Left lobe of liver (tissue), 2 donors: ENCODE results near the gene ZGRF1. TPM values are rescaled to one million over a fixed set of nuclear protein-coding genes. Genes with fewer than 3 reads are reported as not detected.
"Not testable (repeated sequence)": the region's sequence is repeated elsewhere in the genome, so short reads cannot be mapped to it uniquely, and the experiment has no call there.

ENCODE experiments used
- ATAC-seq: fragments of 200-7000 bp; cut with Tn5 transposase; one replicate; pipeline ENCODE4 v1.9.1; 2020; ENCODE audit warnings: mild to moderate bottlenecking, moderate library complexity
- DNase-seq: peaks from one replicate; pipeline ENCODE4 v3.0.0-alpha.2; 2020; ENCODE audit warnings: low spot score
- total RNA-seq: library from RNA; stranded (reverse); gene quantifications from one replicate; pipeline ENCODE4 v1.2.1, GENCODE V29; 2021
- donor health status: DM: no; HTN: no; CAD: no; lungs with moderate emphysema.
- donor health status: DM: no; HTN: yes; CAD: no.

The ZGRF1 gene
- total RNA-seq, 1 donor from 2014 or later, result 1.7 TPM

- ATAC-seq (no peak), DNase-seq (no peak)
These were observed 74.3 kb downstream of the ZGRF1 start for GRCh38 chr4:112562254-112562879.

- ATAC-seq, result no peak
- DNase-seq, result no peak
These were observed 76.6 kb downstream of the ZGRF1 start for GRCh38 chr4:112560084-112560483.

- no peak for ATAC-seq
- DNase-seq, result no peak
These were observed 77.7 kb downstream of the ZGRF1 start for GRCh38 chr4:112559053-112559452.

- ATAC-seq (no peak), DNase-seq (no peak)
These were observed 78.9 kb downstream of the ZGRF1 start for GRCh38 chr4:112557676-112558411.

GRCh38 chr4:112554271-112554670, 82.4 kb downstream of the ZGRF1 start:
- not testable (repeated sequence) for ATAC-seq

GRCh38 chr4:112552668-112553067, 84.0 kb downstream of the ZGRF1 start:
- DNase-seq, result no peak
- ATAC-seq, result no peak

More at GRCh38 chr4:112554271-112554670, 82.4 kb downstream of the ZGRF1 start:
- DNase-seq, result not testable (repeated sequence)

- ATAC-seq (no peak), DNase-seq (no peak)
These were observed 86.0 kb downstream of the ZGRF1 start for GRCh38 chr4:112550728-112551127.

GRCh38 chr4:112546476-112546875, 90.2 kb downstream of the ZGRF1 start:
- DNase-seq (no peak), ATAC-seq (no peak)

GRCh38 chr4:112545346-112545745, 91.4 kb downstream of the ZGRF1 start:
- no peak for DNase-seq
- no peak for ATAC-seq

- DNase-seq, result no peak
- ATAC-seq, result no peak
These were observed 96.0 kb downstream of the ZGRF1 start for GRCh38 chr4:112540695-112541094.

- no peak for ATAC-seq
- no peak for DNase-seq
These were observed 100.6 kb downstream of the ZGRF1 start for GRCh38 chr4:112536123-112536522.

- DNase-seq (no peak), ATAC-seq (no peak)
These were observed 104.4 kb downstream of the ZGRF1 start for GRCh38 chr4:112532267-112532666.

GRCh38 chr4:112531146-112531545, 105.6 kb downstream of the ZGRF1 start:
- DNase-seq (no peak), ATAC-seq (no peak)

- no peak for ATAC-seq
- DNase-seq, result no peak
These were observed 110.6 kb downstream of the ZGRF1 start for GRCh38 chr4:112526061-112526460.

- peak; percentile 90 for ATAC-seq
These were observed 112.8 kb downstream of the ZGRF1 start for GRCh38 chr4:112523764-112524505.

GRCh38 chr4:112523008-112523721, 113.5 kb downstream of the ZGRF1 start:
- no peak for ATAC-seq
- DNase-seq, result no peak

More at GRCh38 chr4:112523764-112524505, 112.8 kb downstream of the ZGRF1 start:
- DNase-seq, result no peak

- not testable (repeated sequence) for ATAC-seq
These were observed 114.3 kb downstream of the ZGRF1 start for GRCh38 chr4:112522431-112522830.

GRCh38 chr4:112521123-112522023, 115.3 kb downstream of the ZGRF1 start:
- DNase-seq, result no peak

More at GRCh38 chr4:112522431-112522830, 114.3 kb downstream of the ZGRF1 start:
- DNase-seq, result not testable (repeated sequence)

GRCh38 chr4:112520598-112521122, 116.0 kb downstream of the ZGRF1 start:
- DNase-seq (no peak), ATAC-seq (no peak)

More at GRCh38 chr4:112521123-112522023, 115.3 kb downstream of the ZGRF1 start:
- no peak for ATAC-seq
